Stimulated activated CD8-positive, alpha-beta memory T cell treated with anti-CD3 and anti-CD28 coated beads, Interleukin-7, amount 100 ng/mL, for 24 hours (primary cell): ENCODE measurements around the gene SERINC2.
"Not testable (repeated sequence)": the region's sequence is repeated elsewhere in the genome, so short reads cannot be mapped to it uniquely, and the experiment has no call there.

Experiments
- DNase-seq: peaks from one replicate; pipeline ENCODE4 v3.0.0-alpha.2; 2020; ENCODE audit warnings: low read depth

The SERINC2 gene

DNA sequence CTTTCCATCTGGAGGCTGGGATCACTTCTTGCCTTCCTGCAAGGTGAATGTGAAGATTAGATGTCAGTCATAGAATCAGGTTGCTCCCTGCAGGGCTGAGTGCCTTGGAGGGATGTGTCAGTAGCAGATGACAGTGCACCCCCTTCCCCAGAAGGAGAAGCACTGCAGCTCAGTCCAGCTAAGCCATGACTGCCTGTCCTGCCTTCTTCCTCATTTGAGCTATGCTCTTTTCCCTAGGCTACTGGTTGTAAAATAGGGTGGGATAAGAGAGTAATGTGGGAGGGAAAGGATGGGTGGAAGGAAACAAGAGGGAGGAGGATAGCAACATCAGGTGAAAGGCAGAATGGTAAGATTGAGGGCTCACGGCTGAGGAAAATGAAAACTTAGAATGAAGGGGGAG, 29.0 kb upstream of the SERINC2 start:
- no peak for DNase-seq

DNA sequence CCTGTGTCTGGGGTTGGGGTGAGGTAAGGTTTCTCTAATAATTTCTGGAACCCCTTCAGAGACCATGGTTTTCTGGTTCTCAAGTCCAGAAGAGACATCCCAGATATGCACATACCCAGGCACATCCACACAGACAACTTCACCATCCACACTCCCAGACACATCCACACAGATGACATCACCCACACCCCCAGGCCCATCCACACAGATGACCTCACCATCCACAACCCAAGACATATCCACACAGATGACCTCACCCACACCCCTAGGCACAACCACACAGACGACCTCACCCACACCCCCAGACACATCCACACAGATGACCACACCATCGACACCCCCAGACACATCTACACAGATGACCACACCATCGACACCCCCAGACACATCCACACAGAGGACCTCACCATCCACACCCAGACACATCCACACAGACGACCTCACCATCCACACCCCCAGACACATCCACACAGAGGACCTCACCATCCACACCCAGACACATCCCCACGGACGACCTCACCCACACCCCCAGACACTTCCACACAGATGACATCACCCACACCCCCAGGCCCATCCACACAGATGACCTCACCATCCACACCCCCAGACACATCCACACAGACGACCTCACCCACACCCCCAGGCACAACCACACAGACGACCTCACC, 26.3 kb upstream of the SERINC2 start:
- DNase-seq = not testable (repeated sequence)

DNA sequence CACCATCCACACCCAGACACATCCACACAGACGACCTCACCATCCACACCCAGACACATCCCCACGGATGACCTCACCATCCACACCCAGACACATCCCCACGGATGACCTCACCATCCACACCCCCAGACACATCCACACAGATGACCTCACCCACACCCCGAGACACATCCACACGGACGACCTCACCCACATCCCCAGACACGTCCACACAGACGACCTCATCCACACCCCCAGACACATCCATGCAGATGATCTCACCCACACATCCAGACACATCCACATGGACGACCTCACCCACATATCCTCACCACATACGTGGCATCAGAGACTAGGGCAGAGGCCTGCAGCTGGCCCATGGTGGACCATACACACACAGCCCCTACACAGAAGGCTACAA, 25.4 kb upstream of the SERINC2 start:
- no peak for DNase-seq

DNA sequence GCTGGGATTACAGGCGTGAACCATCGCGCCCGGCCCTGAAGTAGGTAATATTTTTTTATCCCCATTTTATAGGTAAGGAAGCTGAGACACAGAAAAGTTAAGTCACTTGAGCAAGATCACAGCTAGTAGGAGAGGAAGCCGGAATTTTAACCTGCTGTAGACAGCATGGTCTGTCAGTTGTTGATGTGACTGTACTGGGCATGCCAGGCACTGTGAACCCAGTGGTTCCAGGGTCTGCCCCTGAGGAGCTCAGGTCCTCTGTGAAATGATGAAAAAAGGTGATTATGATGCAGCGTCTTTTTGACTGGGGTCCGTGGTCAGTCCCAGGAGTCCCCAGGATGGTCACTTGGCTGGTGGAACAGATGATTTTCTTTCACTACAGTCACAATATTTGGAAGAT, 23.4 kb upstream of the SERINC2 start:
- DNase-seq = no peak

DNA sequence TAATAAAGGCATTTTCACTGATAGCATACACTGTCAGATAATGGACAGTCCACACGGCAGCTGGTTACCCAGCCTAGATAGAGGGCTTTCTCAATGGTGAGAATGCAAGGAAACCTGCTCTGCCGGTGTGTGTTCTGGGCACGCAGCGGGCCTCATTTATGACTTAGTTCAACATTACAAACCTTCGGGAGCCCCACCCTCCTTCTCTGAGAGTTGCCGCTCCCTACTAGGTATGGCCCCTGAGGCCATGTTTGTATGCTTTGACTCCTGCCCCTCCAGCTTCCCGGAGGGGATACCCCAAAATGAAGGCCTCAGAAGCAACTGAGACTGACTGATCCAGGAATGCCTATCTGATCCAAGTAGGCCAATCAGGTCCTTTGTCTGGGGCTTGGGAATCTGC, 22.9 kb upstream of the SERINC2 start:
- no peak for DNase-seq

DNA sequence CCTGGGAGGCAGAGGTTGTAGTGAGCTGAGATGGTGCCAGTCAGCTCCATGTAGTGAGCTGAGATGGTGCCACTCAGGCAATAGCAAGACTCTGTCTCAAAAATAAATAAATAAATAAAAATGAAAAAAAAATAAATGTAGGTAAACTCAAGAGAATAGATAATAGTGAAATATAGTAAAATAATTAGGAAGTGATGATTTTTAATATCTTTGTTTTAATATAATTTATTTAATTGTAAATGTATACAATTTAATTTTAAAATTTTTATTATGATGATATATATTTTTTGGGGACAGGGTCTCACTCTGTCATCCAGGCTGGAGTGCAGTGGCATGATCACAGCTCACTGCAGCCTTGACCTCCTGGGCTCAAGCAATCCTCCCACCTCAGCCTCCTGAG, 19.6 kb upstream of the SERINC2 start:
- no peak for DNase-seq

DNA sequence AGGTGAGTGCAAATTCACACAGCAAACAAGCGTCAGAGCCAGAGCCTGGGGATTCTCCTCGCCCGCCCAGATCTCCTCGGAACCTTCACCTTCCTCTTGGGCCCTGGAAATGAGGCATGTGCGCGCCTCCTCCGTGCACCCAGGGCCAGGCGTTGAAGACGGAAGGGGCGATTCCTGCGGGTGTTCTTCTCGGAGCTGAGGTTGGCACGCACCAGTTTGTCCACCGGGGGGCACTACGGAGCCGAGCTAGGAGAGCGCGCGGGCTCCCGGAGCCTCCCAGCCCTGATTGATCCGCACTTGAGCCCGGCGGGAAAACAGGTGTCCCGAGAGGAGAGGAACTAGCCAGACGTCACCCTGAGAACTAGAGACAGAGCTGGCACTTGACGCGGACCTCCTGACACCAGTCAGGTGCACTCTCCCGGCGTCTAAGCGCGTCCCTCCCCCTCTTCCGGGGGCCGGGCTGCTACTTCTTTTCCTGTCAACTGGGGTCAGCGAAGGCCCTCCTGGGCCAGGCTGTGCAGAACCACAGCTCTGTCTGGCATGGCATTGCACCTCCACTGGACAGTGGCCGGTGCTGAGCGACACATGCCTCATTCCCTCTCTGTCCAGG, 18.3 kb upstream of the SERINC2 start:
- peak; percentile 75 for DNase-seq

DNA sequence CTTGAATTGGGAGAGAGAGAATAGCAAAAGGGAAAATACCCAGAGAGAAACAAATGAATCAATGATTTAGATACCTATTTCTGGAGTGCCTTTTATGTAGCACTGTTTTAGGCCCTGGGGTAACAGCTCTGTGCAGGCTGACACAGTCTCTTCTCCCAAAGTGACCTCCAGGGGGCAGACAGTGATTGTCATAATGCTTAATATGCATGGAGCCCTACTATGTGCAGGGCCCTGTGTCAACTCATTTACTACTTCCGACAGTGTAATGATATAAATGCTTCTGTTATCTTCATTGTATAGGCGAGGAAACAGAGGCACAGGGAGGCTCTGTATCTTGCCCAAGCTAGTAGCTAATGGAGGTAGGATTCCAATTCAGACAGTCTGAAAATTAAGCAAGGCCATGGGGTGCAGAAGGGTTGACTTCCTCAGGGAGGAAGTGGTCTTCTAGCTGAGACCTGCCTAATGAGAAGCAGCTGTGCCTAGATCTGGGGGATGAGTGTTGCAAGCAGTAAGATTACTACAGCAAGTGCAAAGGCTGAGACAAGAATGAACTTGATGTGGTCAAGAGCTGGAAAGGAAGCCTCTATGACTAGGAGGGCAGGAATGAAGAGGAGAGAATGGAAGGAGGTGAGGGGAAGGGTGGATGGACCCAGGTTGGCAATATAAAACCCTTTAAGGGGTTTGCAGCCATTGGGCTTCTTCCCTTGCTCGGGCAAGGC, 16.2 kb upstream of the SERINC2 start:
- no peak for DNase-seq

DNA sequence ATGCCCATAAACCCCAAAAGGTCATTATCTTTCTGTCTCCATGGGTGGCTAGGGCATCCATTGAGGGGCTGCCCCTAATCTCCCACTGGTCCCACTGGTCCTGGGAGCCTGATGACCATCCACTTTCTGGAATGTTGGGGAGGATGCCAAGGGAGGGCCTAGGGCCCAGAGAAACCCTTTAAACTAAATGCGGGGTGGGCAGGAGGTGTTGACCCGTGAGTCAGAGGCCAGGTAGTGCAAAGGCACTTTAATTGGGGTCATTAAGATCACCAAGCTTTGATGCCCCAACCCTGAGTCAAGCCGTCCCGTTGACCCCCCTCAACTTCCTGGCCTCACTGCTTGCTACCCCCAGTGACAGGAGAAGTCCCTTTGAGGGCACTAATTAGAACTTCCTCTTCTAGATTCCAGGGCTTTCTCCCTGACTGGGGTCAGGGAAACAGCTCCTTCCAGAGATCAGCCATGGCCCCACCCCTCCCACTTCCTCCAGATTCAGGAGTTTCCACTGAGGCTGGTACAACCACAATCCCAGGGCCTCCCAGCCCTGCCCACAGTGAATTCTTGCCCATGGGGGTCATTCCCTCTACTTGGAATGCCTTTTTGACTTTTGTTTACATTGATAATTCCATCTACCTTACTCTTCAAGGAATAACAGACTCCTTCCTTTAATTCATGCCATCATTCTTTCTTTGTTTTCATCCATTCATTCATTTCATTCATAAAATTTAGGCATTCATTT, 15.5 kb upstream of the SERINC2 start:
- DNase-seq = no peak

DNA sequence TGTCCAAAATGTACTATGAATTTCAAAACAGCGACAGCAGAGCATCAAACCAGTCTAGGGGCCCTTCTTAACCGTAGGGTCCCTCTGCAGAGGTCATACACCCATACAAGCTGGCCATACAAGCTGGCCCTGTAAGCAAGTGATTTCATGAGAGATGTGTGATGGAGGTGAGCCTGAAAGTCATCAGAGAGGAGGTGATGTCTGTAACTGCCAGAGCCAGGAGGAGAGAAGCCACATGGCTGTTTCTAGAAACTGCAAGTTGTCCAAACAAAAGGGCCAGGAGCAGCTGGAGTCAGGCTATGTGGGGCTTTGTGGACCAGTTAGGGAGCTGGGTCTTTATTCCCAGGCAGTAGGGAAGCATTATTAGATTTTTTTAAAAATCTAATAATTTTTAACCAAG, 14.8 kb upstream of the SERINC2 start:
- no peak for DNase-seq

DNA sequence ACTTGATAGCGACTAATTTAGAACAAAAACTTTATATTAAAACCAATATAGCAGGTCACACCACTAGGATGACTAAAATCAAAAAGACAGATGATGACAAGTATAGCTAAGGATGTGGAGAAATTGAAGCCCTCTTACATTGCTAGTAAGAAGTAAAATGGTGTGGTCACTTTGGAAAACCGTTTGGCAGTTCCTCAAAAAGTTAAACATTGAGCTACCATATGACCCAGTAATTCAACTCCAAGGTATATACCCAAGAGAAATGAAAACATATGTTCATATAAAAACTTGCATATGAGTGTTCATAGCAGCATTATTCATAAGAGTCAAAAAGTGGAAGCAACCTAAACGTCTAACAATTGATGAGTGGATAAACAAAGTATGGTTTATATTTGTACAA, 13.0 kb upstream of the SERINC2 start:
- DNase-seq = no peak

DNA sequence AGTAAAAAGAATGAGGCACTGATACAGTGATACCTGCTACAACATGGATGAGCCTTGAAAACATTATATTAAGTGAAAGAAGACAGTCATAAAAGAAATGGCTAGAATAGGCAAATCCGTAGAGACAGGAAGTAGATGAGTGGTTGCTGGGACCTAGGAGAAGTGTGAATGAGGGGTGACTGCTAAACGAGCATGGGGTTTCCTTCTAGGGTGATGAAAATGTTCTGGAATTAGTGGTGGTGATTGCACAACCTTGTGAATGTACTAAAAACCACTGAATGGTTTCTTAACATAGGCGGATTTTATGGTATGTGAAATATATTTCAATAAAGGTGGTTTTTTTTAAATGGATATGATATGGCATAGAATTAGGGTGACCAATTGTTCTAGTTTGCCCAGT, 12.6 kb upstream of the SERINC2 start:
- DNase-seq = no peak

DNA sequence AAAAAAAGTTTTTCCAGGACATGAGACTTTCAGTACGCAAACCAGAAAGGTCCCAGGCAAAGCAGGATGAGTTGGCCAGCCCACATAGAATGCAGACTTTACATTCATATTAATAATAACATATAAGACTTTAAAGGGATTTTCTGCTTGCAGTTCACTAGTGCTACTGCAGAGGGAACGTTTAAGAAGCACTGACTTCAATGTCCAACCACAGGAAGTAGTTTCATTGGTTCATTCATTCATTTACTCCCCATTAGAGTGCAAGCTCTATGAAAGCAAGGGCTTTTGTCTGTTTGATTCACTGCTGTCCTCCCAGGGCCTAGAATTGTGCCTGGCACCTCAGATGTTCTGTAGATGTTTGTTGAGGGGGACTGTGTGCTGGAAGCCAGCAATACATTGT, 11.8 kb upstream of the SERINC2 start:
- DNase-seq = no peak

DNA sequence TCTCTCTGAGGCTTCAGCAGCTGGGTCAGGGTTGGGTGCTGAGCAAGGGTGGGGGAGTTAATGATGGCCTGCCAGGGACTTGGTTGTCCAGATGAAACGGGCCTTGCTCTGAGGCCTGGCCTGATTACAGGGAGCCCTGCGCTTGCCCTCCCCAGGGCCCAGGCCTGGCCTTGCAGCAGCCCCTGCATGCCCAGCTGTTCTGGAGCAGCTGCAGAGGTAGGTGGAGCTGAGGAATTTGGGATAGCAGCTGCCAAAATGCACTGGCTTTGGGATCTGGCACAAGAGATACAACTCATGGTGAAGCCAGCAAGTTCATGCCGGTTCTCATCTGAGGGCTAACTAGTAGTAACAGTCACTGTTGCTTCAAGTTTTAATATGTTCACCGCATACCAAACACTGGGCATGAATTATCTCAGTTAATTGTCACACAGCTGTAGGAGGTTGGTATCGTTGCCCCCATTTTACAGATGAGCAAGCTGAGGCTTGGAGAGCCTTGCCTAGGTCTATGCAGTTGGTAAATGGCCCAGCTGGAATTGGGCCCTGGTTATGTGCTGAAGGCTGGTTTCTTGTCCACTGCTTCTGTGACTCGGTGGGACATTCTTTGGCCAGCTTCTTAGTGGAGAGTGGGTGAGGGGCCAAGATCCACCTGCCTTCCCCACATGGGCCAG, 7.3 kb upstream of the SERINC2 start:
- DNase-seq = no peak

DNA sequence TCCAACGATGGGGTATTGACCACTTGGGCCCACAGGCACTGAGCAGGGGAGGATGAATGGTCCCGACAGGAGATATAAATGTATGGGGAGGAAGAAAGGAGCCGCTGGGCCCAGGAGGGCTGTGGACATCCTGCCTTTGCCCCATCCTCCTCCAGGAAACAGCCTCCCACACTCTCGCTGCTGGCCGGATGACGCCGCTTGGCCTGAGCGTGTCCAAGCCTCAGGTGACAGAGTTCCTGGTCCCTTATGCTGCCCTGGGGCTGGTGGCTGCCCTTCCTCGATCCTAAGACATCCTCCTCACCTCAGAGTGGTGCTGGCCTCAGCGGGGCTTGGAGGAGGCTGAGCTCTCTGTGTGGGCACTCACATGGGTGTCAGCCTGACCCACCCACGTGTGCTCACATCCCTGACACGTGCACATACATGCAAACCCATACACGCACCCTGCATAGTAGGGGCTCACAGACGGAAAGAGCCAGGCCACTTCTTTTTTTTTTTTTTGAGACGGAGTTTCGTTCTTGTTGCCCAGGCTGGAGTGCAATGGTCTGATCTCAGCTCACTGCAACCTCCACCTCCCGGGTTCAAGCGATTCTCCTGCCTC, 5.9 kb upstream of the SERINC2 start:
- no peak for DNase-seq

DNA sequence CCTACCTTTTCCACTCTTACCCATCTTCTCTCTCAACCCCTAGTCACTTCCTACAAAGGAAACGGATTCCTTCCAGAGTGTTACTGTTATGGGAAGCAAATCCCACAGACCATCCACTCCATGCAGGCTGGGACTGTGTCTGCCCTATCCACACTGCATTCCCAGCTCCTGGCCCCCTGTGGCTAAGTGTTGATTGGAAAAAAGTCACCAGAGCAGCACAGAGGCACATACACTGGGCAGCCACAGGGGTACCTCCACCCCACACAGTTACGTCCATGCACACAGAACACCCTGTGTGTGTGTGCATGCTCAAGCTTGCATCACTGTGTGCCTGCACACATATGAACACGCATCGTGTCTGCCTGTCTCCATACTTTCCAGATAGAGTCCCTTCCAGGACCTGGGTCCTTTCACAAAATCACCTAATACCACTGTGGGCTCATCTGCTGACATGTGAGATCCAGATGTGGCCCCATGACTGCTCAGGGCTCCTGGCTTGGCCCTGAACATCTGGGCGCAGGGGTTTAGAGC, 4.2 kb upstream of the SERINC2 start:
- DNase-seq = no peak

DNA sequence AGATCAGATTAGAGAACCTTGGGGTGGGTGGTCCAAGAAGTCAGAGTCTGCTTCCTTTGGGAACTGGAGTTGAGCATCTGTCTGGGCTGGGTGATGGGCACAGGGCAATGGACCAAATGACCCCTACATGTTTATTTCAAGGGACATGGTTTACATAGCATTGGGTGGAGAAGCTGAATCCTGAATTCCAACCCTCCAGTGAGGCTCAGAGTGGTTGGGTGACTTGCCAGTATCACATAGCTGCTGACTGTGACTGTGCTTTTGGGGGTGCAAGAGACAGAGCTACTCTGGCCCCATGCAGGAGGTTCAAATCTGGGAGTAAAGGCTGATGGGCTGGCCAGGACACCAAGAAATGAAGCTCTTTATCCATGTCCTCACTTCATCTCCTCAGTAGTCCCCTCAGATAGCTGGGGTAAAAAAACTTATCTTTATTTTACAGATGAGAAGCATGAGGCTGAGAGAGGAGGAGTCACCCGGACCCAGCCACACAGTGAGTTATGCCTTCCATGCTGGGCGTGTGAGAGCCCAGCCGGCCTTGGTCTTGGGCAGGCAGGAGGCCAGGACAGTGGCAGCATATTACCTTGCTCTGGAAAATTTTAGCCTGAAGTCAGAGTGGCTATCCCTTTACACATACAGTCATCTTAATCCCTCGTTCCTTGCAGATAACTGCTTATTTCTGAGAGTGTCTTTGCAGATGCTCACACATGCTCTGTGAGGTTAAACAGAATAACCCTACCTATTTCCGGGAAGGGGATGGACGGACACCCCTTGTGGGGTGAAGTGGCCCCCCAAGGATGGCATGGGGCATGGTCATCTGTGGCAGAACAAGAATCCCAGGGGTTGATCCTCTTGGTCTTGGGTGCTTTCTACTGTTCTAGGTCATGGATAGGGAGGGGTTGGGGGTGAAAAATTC, 2.8 kb upstream of the SERINC2 start:
- no peak for DNase-seq

DNA sequence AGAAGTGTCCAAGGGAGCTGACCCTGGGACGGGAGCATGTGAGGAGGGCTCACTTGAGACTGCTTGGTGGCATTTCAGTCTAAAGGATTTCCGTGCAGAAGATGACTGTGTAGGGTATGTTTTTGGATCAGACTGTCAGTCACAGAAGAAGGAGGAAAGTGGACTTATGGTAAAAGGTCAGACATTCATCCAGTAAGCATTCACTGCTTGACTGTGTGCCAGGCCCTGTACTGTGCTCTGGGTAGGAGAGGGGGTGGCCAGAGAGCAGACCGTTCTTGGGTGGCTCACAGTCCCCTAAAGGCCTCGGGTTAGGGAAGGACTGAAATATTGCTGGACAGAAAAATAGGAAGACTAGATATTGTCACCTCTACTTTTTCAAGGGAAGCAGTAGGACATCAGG, 2.1 kb upstream of the SERINC2 start:
- no peak for DNase-seq

DNA sequence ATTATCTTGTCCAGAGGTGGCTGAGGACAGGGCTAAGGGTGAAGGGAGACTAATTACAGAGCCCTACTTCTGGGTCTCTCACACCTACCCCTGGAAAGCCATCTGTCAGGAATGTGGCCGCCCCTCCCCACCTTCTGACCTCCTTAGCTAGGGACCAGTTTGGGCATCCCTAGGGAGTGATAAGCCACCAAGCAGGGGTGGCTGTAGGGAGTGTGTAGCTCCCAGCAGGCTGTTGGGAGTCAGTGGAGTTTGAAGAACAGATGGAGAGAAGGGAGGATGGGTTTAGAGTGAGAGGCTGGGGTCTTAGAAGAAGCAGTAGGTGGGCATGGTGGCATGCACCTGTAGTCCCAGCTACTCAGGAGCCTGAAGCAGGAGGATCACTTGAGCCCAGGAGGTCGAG, 808 bp upstream of the SERINC2 start:
- no peak for DNase-seq

DNA sequence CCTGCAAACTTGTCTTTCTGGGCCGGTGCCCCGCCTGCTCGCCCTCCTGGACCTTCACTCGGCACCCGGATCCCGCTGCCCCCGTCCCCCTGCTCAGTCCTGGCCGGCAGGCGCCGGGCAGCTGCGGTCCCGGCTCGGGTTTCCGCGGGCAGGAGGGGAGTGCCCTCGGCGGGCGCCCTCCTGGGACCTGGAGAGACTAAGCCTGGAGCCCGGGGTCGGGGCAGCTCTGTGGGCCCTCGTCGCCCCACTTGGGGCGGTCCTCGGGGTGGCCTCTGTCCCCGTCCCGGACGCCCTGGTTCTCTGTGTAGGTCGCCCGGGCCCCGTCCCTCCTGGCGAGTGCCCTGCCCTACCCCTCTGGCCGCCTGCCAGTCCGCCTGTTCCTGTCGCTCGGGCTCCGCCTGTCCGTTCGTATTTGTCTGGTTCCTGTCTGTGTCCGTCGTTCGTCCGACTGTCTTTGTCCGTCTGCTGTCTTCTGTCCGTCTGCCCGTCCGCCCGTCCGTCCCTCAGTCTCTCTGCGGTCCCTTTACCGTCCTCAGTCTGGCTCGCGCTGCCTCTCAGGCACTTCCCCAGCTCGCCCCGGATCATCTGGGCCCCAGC, 490 bp downstream of the SERINC2 start:
- DNase-seq = no peak
